HG03097 (cell line): ENCODE data around the gene CLIP3.
"Not testable (repeated sequence)": the region's sequence is repeated elsewhere in the genome, so short reads cannot be mapped to it uniquely, and the experiment has no call there.

Experiments
- ATAC-seq: cut with Tn5 transposase; IDR thresholded peaks from one replicate; pipeline ENCODE4 v1.9.1; 2021; ENCODE audit not compliant: unreplicated experiment, low FRiP score

Gene CLIP3

DNA sequence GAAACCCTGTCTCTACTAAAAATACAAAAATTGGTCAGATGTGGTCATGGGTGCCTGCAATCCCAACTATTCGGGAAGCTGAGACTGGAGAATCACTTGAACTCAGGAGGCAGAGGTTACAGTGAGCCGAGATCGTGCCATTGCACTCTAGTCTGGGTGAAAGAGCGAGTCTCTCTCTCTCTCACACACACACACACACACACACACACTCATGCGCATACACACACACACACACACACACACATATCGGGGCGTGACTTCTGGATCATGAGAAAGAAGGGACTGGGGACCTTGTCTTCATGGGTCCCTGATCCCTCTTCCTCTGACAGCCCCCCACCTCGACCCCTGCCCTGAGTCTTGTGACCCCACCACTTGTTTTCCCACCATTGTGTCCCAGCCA, 49.5 kb downstream of the CLIP3 start:
- no peak for ATAC-seq

GRCh38 chr19:35980997-35981396, 51.7 kb downstream of the CLIP3 start:
- ATAC-seq: not testable (repeated sequence)

- ATAC-seq: no peak
These were observed 53.8 kb downstream of the CLIP3 start for GRCh38 chr19:35978832-35979365.

DNA sequence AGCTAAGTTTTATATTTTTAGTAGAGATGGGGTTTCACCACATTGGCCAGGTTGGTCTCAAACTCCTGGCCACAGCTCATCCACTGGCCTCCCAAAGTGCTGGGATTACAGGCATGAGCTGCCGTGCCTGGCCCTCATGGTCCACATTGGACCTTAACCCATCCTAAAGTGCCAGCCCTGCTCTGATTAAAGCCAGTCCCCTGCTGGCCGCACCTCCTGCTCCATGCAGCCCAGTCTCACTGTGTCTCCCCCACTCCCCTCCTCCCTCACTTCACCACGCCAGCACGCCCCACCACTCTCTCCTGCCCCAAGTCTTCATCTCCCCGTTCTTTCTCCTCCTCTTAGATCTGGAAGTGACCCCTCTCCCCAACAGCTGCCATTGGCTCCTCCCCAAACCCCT, 54.4 kb downstream of the CLIP3 start:
- ATAC-seq: no peak

DNA sequence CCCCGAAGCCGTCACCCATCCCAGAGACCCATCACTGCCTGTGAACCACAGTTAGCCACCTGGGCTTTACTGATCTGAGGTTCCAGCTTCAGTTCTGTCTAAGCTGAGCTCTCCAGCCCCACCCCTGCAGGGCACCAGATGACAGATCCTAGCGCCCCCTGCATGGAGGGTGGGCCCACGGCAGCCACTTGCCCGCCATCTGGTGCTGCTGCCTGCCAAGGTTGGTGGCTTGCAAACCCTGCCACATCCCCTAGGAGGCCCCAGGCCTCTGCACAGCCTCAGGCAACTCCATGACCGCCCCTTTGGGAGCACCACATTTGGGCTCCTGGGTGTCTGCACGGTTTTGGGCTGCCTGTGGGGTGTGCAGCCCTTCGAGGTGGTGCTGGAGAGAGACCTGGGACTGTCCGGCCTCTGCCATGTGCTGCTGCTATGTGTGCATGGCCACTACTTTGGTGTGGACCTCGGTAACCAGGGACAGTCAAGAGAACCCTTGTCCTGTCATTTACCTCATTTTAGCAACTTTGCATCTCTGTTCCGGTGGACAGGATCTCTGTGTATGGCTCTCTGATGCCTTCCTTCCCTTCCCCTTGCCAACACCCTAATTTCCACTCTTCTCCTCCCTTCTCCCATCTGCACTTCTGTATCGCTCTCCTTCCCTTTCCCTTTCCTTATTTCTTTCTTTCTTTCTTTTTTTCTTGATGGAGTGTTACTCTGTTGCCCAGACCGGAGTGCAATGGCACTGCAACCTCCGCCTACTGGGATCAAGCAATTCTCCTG, 55.0 kb downstream of the CLIP3 start:
- ATAC-seq: no peak

GRCh38 chr19:35975608-35976214, 57.0 kb downstream of the CLIP3 start:
- no peak for ATAC-seq

DNA sequence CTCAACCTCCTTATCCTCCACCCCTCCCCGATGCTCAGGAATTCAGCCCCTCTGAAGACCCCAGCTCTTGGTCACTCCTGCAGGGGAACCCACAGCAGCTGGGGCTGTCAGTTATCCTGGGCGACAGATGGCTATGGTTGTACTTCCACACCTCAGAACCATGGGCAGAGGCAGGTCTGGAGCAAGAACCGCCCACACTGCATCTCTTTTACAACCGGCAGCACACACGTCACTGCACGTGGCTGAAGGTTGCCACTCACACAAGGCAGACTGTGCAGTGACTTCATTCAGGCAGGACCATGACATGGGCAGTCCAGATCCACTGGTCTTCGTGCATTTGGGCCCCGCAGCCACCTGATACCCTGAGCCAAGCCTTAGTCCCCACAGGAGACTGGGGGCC, 59.2 kb downstream of the CLIP3 start:
- no peak for ATAC-seq

DNA sequence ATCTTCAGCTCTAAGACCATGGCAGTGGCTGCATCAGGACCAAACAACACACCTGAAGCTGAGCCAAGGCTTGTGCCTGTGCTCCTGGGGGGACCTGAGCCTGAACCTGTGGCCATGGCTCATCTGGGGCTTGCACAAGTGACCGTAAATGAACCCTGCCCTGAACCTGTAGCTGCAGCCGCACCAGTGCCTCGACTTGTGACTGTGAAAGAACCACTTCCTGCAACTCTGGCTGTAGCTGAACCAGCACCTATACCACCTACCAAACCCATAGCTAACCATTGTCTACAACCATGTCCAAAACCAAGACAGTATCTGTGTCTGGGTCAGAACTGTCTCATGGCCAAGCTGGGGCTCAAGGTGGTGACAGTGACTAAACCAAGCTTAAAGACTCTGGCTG, 65.9 kb downstream of the CLIP3 start:
- no peak for ATAC-seq
